ENCODE data around the gene BRF1. TPM values are rescaled to one million over a fixed set of nuclear protein-coding genes. Genes with fewer than 3 reads are reported as not detected.

Gene BRF1
- total and polyA plus RNA-seq, 2 of the 8 experiments (the other 6 are each of a cell fraction or from before 2014, with no cell fraction given) = 7.7 to 18.3 TPM

GRCh38 chr14:105303949-105304348 lies 3.1 kb upstream of the BRF1 start:
- H3K18ac ChIP-seq (ENCODE audit: extremely low read depth, low read length) = no peak overlapping the region
- peaks cover 2 to 12% (median 10%) of the 10 kb centered on the region in 4 experiments for H3K4me1 ChIP-seq (replicated peaks in 1 of 4; ENCODE audit: control insufficient read depth in 3 of 4, insufficient read depth in 4 of 4, low read length in 3 of 4)
- no peak overlapping the region for H3K27ac ChIP-seq (ENCODE audit: low read depth, low read length)
- peaks cover 7% of the 10 kb centered on the region; the same call in 1 of the 2 replicates for H3K79me1 ChIP-seq (ENCODE audit: low read depth, low read length)
- no peaks in the 10 kb centered on the region for H3K36me3 ChIP-seq (ENCODE audit: control insufficient read depth in 2 of 4, insufficient read depth in 4 of 4, low read length in 3 of 4)
- FAIRE-seq = no peak
- DNase-seq (ENCODE audit: low read depth in 1 of 2, low spot score in 2 of 2) = no peak
- H2AFZ ChIP-seq (ENCODE audit: low read length) = no peak overlapping the region
- no peak overlapping the region for H2BK120ac ChIP-seq (replicated peaks; ENCODE audit: low read depth, low read length)
- no peak overlapping the region for H3K4me3 ChIP-seq (ENCODE audit: extremely low read depth in 1 of 4, insufficient read depth in 2 of 4, low read depth in 3 of 4, low read length in 4 of 4)
- no peak overlapping the region for H3K4me2 ChIP-seq (ENCODE audit: insufficient read depth in 1 of 2, low read depth in 2 of 2, low read length in 2 of 2)
- no peaks in the 10 kb centered on the region for H3K9me3 ChIP-seq (ENCODE audit: insufficient read depth in 2 of 2, low read depth in 1 of 2, low read length in 1 of 2)
- no peak overlapping the region for H4K5ac ChIP-seq (ENCODE audit: insufficient read length, low read depth, low read length)
- no peak overlapping the region for H3K9ac ChIP-seq (replicated peaks in 1 of 4; ENCODE audit: extremely low read depth in 1 of 4, low read depth in 3 of 4, low read length in 3 of 4)
- no peak overlapping the region for H2BK20ac ChIP-seq (ENCODE audit: low read length)
- H2BK5ac ChIP-seq (ENCODE audit: low read depth, low read length) = no peak overlapping the region
- H2BK12ac ChIP-seq (ENCODE audit: low read depth, low read length) = no peak overlapping the region
- H3K23me2 ChIP-seq (ENCODE audit: low read depth, low read length) = peaks cover 4% of the 10 kb centered on the region; the same call in 1 of the 2 replicates
- no peak overlapping the region for H3K23ac ChIP-seq (ENCODE audit: insufficient read length)
- no peak overlapping the region for H2AK5ac ChIP-seq (ENCODE audit: low read depth, low read length)
- H4K91ac ChIP-seq (replicated peaks; ENCODE audit: insufficient read length, low read length) = no peak overlapping the region
- peaks cover 3 to 10% of the 10 kb centered on the region in 2 experiments for H4K20me1 ChIP-seq (replicated peaks in 1 of 2; ENCODE audit: control insufficient read depth in 1 of 2, insufficient read depth in 2 of 2, low read length in 2 of 2)
- ChIA-PET POLR2A (ENCODE audit: partially characterized antibody) (no interaction called here), CTCF (ENCODE audit: partially characterized antibody) (interaction anchor here (1.0 to 1.9 kb wide), 2 partner anchors 31 to 100 kb away, joined by 3 to 8 read pairs; no protein-coding TSS in a partner anchor)
- no peak overlapping the region for H2BK15ac ChIP-seq (ENCODE audit: low read length)
- peaks cover 0 to 11% of the 10 kb centered on the region in 2 experiments; a peak in 2 of 4 replicates for H3K79me2 ChIP-seq (ENCODE audit: control insufficient read depth in 1 of 2, insufficient read depth in 2 of 2, low read length in 2 of 2)
- H4K8ac ChIP-seq (ENCODE audit: extremely low read depth, insufficient read depth, low read length) = no peak overlapping the region
- peaks cover 0 to 9% (median 6%) of the 10 kb centered on the region in 4 experiments; a peak in 4 of 7 replicates for H3K27me3 ChIP-seq (replicated peaks in 1 of 4; ENCODE audit: control insufficient read depth in 3 of 4, extremely low read depth in 1 of 4, insufficient read depth in 3 of 4, low read length in 3 of 4)
- H3K14ac ChIP-seq (ENCODE audit: insufficient read length) = no peak overlapping the region
- WGBS, 2 experiments (ENCODE audit: extremely low coverage in 1 of 2, insufficient coverage in 1 of 2, insufficient read length in 1 of 2, insufficient replicate concordance in 2 of 2, low coverage in 1 of 2, low lambda C conversion rate in 2 of 2, missing lambda C conversion rate in 1 of 2) = 83% methylated on average over 6 of the region's 6 CpGs; no CpG with 5 or more reads in 1 of the 2 experiments
- H3K4ac ChIP-seq (replicated peaks; ENCODE audit: insufficient read length, low read depth, low read length) = no peak overlapping the region
- no peak overlapping the region for H3K56ac ChIP-seq (replicated peaks; ENCODE audit: insufficient read length, low read depth, low read length)
- TF ChIP-seq CREB1 (IDR thresholded peaks at IDR 0.05) (no peak), HDAC6 (IDR thresholded peaks at IDR 0.05; ENCODE audit: low read depth, low read length) (no peak), SP1 (IDR thresholded peaks at IDR 0.05; ENCODE audit: low read depth, low read length) (no peak), ATF3 (IDR thresholded peaks at IDR 0.05; ENCODE audit: insufficient read depth, low read depth, low read length) (no peak), KDM4A (IDR thresholded peaks at IDR 0.05; ENCODE audit: low read depth, low read length, severe bottlenecking) (no peak), HDAC2 (IDR thresholded peaks at IDR 0.05; ENCODE audit: borderline replicate concordance in 1 of 2, low read depth in 2 of 2, low read length in 2 of 2) (no peak), CBX8 (IDR thresholded peaks at IDR 0.05; ENCODE audit: borderline replicate concordance, low read depth, low read length) (no peak), CHD2 (IDR thresholded peaks at IDR 0.05; ENCODE audit: low read length) (no peak)
